Activated CD8-positive, alpha-beta memory T cell treated with anti-CD3 and anti-CD28 coated beads for 48 hours (primary cell): Measurements from ENCODE around the gene RELT.
"Not testable (repeated sequence)": the region's sequence is repeated elsewhere in the genome, so short reads cannot be mapped to it uniquely, and the experiment has no call there.

ENCODE experiments used
- DNase-seq, 3 experiments: peaks; one replicate each; pipeline ENCODE4 v3.0.0-alpha.2; 2020; ENCODE audit warnings: low read depth in 2 of 3, low spot score in 2 of 3

The RELT gene

GRCh38 chr11:73428227-73428626, 52.0 kb downstream of the RELT start:
- no peak for DNase-seq

- no peak for DNase-seq
These were observed 52.5 kb downstream of the RELT start for GRCh38 chr11:73428699-73429098.

- no peak for DNase-seq
These were observed 53.0 kb downstream of the RELT start for GRCh38 chr11:73429121-73429750.

- no peak for DNase-seq
These were observed 54.1 kb downstream of the RELT start for GRCh38 chr11:73430326-73430725.

- no peak for DNase-seq
These were observed 55.2 kb downstream of the RELT start for GRCh38 chr11:73431396-73431795.

GRCh38 chr11:73436859-73437258, 60.7 kb downstream of the RELT start:
- DNase-seq, result not testable (repeated sequence)

- DNase-seq, result no peak
These were observed 63.0 kb downstream of the RELT start for GRCh38 chr11:73439002-73439843.

GRCh38 chr11:73445980-73446379, 69.8 kb downstream of the RELT start:
- DNase-seq, result no peak

- DNase-seq, result no peak
These were observed 70.6 kb downstream of the RELT start for GRCh38 chr11:73446766-73447165.
